ENCODE measurements around the gene GPER1. TPM values are rescaled to one million over a fixed set of nuclear protein-coding genes. Genes with fewer than 3 reads are reported as not detected.
"Not testable (repeated sequence)": the region's sequence is repeated elsewhere in the genome, so short reads cannot be mapped to it uniquely, and the experiment has no call there.

GPER1 gene
- total and polyA plus RNA-seq, 8 donors: 0.20 to 3.5 (median 1.0) TPM

GRCh38 chr7:1073142-1073977 lies 14.6 kb upstream of the GPER1 start:
- ATAC-seq (no peak), FAIRE-seq (no peak), DNase-seq (no peak)
- Histone ChIP-seq H3K9me3 (no peaks in the 10 kb centered on the region), H3K27ac (no peak overlapping the region), H3K4me3 (no peak overlapping the region), H3K4me1 (peaks cover 14 to 16% (median 15%) of the 10 kb centered on the region in 3 donors), H3K27me3 (no peaks in the 10 kb centered on the region), H3K36me3 (no peaks in the 10 kb centered on the region)
- intact Hi-C loops (cut with DNase I): no loop called here
- 72 to 76% methylated on average over 39 to 55 of the region's 61 CpGs for WGBS, 2 donors
- no peak for TF ChIP-seq CTCF (IDR thresholded peaks at IDR 0.05)

- WGBS, 2 donors: 89 to 93% methylated on average over 27 to 37 of the region's 43 CpGs
- intact Hi-C loops (cut with DNase I); DNase-seq; H3K36me3 ChIP-seq; H3K9me3 ChIP-seq; H3K27ac ChIP-seq; ATAC-seq; H3K27me3 ChIP-seq; H3K4me3 ChIP-seq; FAIRE-seq: not testable (repeated sequence)
- H3K4me1 ChIP-seq: peaks cover 14 to 18% (median 17%) of the 10 kb centered on the region in 3 donors
These were observed 13.9 kb upstream of the GPER1 start for GRCh38 chr7:1074018-1074417.

- ATAC-seq (no peak), FAIRE-seq (no peak), DNase-seq (no peak)
- no peak overlapping the region for H3K27ac ChIP-seq
- H3K9me3 ChIP-seq: no peaks in the 10 kb centered on the region
- WGBS, 2 donors: 93 to 94% methylated on average over 29 to 30 of the region's 30 CpGs
- no peak for TF ChIP-seq CTCF (IDR thresholded peaks at IDR 0.05)
- no peaks in the 10 kb centered on the region for H3K27me3 ChIP-seq
- H3K4me3 ChIP-seq: no peak overlapping the region
- intact Hi-C loops (cut with DNase I): no loop called here
- peaks cover 14 to 18% (median 17%) of the 10 kb centered on the region in 3 donors for H3K4me1 ChIP-seq
- H3K36me3 ChIP-seq: no peaks in the 10 kb centered on the region
These were observed 13.1 kb upstream of the GPER1 start for GRCh38 chr7:1074593-1075431.

- WGBS, 2 donors: 36 to 39% methylated on average over 26 to 27 of the region's 27 CpGs
- Histone ChIP-seq H3K27me3 (no peaks in the 10 kb centered on the region), H3K27ac (peak overlapping the region; percentile 26 to 77 (median 54)), H3K4me1 (peaks cover 14 to 18% (median 17%) of the 10 kb centered on the region in 3 donors), H3K9me3 (no peaks in the 10 kb centered on the region), H3K4me3 (peak overlapping the region in 2 of 4 donors; percentile 11 to 23), H3K36me3 (no peaks in the 10 kb centered on the region)
- intact Hi-C loops (cut with DNase I): no loop called here
- peak; percentile 80 to 93 (median 83) for DNase-seq
- FAIRE-seq: no peak
- ATAC-seq: peak; percentile 85 to 90 (median 87)
- TF ChIP-seq CTCF (IDR thresholded peaks at IDR 0.05): no peak
These were observed 11.5 kb upstream of the GPER1 start for GRCh38 chr7:1076184-1077072.

- no peak for FAIRE-seq
- H3K27me3 ChIP-seq: no peaks in the 10 kb centered on the region
- ATAC-seq: no peak
- H3K36me3 ChIP-seq: no peaks in the 10 kb centered on the region
- WGBS, 2 donors: 94% methylated on average over 11 of the region's 11 CpGs
- H3K9me3 ChIP-seq: no peaks in the 10 kb centered on the region
- H3K4me3 ChIP-seq: no peak overlapping the region
- no peak overlapping the region for H3K27ac ChIP-seq
- intact Hi-C loops (cut with DNase I): no loop called here
- DNase-seq: peak in 1 of 6 donors; percentile 73
- peaks cover 14 to 18% (median 17%) of the 10 kb centered on the region in 3 donors for H3K4me1 ChIP-seq
- no peak for TF ChIP-seq CTCF (IDR thresholded peaks at IDR 0.05)
These were observed 9.4 kb upstream of the GPER1 start for GRCh38 chr7:1078519-1078918.

All from pancreas (tissue), 10 donors.